Body of pancreas (tissue), 4 donors: ENCODE results near the gene OR2H1.

Source experiments
- POLR2A ChIP-seq, 3 donors: fragments of 450-650 bp; IDR thresholded peaks; one replicate each; pipeline ENCODE4 v1.6.1; 2016; ENCODE audit warnings: antibody characterized with exemption in 3 of 3, mild to moderate bottlenecking in 2 of 3
- TF ChIP-seq, protein P1 (sequence below), 7 experiments: fragments of 450-650 bp in 4 of 7; fragments of 200-600 bp in 3 of 7; sonication (generic) in 3 of 7; IDR thresholded peaks; one replicate each; pipeline ENCODE4 v1.5.1; 2016 to 2019; ENCODE audit warnings: antibody characterized with exemption in 7 of 7

- TF ChIP-seq, protein P1, sequence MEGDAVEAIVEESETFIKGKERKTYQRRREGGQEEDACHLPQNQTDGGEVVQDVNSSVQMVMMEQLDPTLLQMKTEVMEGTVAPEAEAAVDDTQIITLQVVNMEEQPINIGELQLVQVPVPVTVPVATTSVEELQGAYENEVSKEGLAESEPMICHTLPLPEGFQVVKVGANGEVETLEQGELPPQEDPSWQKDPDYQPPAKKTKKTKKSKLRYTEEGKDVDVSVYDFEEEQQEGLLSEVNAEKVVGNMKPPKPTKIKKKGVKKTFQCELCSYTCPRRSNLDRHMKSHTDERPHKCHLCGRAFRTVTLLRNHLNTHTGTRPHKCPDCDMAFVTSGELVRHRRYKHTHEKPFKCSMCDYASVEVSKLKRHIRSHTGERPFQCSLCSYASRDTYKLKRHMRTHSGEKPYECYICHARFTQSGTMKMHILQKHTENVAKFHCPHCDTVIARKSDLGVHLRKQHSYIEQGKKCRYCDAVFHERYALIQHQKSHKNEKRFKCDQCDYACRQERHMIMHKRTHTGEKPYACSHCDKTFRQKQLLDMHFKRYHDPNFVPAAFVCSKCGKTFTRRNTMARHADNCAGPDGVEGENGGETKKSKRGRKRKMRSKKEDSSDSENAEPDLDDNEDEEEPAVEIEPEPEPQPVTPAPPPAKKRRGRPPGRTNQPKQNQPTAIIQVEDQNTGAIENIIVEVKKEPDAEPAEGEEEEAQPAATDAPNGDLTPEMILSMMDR (IDR thresholded peaks at IDR 0.05): no peak
- no peak for TF ChIP-seq POLR2A (IDR thresholded peaks at IDR 0.05)
These were observed 18.0 kb downstream of the OR2H1 start for GRCh38 chr6:29474996-29475395.
